SK-MEL-5 (cell line): ENCODE measurements around the gene DSG2. TPM values are rescaled to one million over a fixed set of nuclear protein-coding genes. Genes with fewer than 3 reads are reported as not detected.
"Not testable (repeated sequence)": the region's sequence is repeated elsewhere in the genome, so short reads cannot be mapped to it uniquely, and the experiment has no call there.

Experiments
- DNase-seq: peaks from one replicate; pipeline ENCODE4 v3.0.0-alpha.2; 2016; ENCODE audit warnings: low read depth, low spot score
- in situ Hi-C: cut with HindIII; loops from 2 replicates; pipeline ENCODE4 v1.10.0; 2016; ENCODE audit warnings: low sequenced_read_pairs, high pct_unique_total_duplicates, low pct_unique_long_range_greater_than_20kb
- total RNA-seq: library from RNA; depleted of rRNA; stranded (reverse); fragments of >200 nt; shearing (Covaris generic); gene quantifications from 2 replicates; pipeline ENCODE4 v1.2.3, GENCODE V29; 2014

Gene DSG2
- total RNA-seq, 1 experiment from 2014 or later, result 42.4 TPM

- DNase-seq, in situ Hi-C loops: not testable (repeated sequence)
Observed at GRCh38 chr18:31494705-31495244, 3.2 kb upstream of the DSG2 start.

DNA sequence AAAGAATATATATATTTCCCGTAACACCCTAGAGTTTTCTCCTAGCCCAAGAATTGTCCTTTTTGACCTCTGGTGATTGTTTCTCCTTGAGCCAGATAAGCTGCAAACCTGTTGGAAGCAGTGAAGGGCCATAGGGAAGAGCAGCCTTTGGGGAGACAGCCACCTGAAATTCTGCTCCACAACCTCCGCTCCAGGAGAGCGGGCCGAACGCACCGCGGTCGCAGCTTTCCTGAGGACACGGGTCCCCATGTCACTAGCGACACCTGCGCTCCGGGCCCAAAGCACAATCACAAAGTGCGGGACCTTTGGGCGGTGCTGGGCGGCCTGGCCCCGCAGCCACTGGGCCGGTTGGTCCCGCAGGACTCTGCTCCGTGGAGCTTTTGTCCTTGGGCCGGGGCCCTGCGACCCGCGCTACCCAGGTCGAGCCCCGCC is 557 bp upstream of the DSG2 start:
- DNase-seq, result no peak
- in situ Hi-C loops, result no loop called here

DNA sequence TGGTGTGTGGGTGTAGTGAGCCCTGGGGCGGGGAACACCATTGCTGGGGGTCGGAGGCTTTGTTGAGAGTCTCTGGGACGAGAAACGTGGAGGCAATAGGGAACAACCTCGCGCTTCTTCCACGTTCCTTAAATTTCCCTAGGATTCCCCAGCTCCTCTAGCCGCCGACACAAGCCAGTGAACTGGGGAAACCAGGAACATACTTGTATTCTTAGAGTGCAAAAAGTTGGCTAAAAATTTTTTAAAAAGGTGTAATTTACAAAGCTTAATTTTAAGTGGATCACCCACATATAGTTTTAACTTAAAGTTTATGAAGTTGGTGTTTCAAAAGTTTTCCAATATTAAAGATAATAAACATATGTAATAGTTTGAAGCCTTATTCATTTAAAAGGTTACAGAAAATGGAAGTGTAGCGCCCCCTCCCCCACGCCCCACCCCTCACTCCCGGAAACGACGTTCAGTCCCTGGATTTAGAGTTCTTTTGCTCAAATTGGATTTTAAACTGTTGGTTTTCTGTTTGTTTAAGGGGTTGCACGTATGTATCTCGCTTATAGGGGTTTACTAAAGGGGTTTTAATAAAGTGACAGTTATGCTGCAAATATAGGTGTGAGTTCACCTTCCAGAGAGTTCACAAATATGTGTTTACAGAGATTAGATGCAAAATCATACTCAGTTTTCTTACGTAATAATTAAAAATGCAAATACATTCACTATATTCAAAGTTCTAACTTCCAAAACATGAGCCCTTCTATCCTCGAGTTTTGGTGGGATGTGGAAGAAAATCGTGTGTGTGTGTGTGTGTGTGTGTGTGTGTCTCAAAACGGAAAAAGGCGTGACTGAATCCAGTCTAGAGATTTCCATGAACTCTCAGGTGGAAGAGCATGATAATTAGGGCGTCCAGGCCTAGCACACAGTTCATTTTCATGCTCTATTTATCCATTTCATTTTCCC is 872 bp downstream of the DSG2 start:
- peak; percentile 12 for DNase-seq
- in situ Hi-C loops, result no loop called here

DNA sequence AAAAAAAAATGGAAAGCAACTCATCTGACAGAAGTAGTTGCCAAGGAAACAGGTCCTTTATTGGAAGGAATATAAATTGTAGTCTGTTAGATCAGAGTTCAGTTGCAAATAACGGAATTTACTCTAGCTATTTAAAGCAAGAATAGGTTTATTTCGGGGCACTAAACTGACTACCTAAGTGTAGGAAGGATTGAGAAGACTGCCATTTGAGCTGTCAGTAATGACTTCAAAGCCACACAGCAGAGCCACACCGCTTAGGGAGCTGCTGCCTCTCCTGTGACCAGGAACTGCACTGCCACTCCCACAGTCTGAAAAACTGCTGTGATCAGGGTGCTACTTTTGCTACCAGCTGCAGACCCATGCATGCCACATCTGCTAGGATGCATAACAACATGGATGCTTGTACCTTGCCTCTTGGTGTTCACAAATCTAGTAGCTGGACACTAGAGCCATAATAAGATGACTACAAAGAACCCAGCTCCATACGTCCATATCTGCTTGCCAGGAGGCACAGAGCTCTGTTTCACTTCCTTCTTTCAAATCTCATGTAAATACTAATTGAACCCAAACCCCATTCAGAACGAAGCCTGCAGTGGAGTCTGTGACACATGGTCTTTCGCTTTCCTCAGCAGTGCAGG is 2.2 kb downstream of the DSG2 start:
- in situ Hi-C loops, result no loop called here

GRCh38 chr18:31503011-31503410 is 5.0 kb downstream of the DSG2 start:
- in situ Hi-C loops, result no loop called here
- DNase-seq, result no peak

More for the DNA sequence above, 2.2 kb downstream of the DSG2 start:
- no peak for DNase-seq

DNA sequence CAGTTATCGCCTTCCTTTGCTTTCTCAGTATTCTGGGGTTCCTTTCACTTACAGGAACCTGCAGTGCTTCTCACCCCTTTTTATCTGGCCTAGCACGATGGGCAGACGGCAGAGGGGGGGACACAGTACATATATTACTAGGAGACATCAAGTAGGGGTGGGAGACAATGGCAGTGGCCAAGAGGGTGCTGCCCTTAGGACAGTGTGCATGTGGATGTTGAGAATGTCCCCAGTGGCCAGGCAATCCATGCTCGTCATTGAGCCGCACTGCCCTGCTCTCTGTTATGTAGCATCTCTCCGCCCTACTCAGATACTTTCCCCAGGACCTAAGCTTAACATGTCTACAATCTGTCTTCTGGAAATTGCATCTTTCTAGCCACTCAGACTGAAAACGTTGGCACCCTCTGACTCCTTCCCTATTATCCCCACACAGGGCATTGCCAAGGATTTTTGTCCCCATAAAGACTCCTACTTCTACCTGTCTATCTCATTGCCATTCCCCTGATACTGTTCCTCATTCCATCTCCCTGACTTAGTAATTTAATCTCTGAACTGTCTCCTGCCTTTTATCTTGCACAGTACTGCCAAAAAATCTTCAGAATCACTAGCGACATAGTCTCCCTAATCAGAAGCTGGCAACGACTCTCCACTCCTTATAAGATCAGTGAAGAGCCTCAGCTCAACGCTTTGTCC is 6.6 kb downstream of the DSG2 start:
- in situ Hi-C loops, result no loop called here

GRCh38 chr18:31505156-31505555 is 7.2 kb downstream of the DSG2 start:
- in situ Hi-C loops, result no loop called here
- no peak for DNase-seq

More for the DNA sequence above, 6.6 kb downstream of the DSG2 start:
- DNase-seq, result no peak

- peak; percentile 71 for DNase-seq
- in situ Hi-C loops, result no loop called here
Observed at GRCh38 chr18:31506024-31506742, 8.2 kb downstream of the DSG2 start.

- DNase-seq, in situ Hi-C loops: not testable (repeated sequence)
Observed at GRCh38 chr18:31507124-31507523, 9.1 kb downstream of the DSG2 start.

GRCh38 chr18:31508781-31509180 is 10.8 kb downstream of the DSG2 start:
- no peak for DNase-seq
- in situ Hi-C loops, result no loop called here

DNA sequence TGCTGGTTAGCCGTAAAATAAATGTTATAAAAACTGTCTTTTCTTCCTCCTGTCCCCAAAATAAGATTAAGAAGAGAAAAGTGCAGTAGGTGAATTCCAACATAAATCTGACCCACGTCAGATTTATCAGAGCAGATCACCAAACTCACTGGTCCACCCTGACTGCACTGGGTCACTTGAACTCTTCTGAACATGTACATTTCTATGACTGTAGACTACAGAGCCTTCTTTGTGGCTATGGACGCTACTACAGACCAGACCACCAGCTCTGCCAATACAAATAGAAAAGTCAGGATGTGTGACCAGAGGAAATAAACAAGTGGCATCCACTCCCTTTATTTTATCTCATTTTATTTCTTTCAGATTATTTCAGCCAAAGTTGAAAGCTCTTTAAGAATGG is 11.6 kb downstream of the DSG2 start:
- in situ Hi-C loops, result no loop called here

GRCh38 chr18:31510319-31510718 is 12.3 kb downstream of the DSG2 start:
- DNase-seq, result peak; percentile 84
- in situ Hi-C loops, result no loop called here

More for the DNA sequence above, 11.6 kb downstream of the DSG2 start:
- peak; percentile 49 for DNase-seq

DNA sequence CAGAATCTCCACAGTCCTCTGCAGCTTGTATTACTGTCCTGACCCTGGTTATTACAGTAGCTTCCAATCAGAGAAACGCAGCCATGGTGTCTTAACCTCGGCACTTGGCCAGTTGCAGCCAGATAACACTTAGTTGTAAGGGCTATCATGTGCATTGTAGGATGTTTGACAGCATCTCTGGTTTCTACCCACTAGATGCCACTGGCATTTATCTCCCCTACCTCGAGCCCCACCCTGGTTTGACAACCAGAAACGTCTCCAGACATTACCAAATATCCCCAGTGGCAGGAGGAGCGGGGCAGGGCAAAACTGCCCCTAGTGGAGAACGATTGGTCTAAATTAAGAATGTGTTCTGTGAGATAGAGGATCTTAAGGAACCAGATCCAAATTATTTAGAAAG is 13.1 kb downstream of the DSG2 start:
- DNase-seq, result peak; percentile 56
- in situ Hi-C loops, result no loop called here

DNA sequence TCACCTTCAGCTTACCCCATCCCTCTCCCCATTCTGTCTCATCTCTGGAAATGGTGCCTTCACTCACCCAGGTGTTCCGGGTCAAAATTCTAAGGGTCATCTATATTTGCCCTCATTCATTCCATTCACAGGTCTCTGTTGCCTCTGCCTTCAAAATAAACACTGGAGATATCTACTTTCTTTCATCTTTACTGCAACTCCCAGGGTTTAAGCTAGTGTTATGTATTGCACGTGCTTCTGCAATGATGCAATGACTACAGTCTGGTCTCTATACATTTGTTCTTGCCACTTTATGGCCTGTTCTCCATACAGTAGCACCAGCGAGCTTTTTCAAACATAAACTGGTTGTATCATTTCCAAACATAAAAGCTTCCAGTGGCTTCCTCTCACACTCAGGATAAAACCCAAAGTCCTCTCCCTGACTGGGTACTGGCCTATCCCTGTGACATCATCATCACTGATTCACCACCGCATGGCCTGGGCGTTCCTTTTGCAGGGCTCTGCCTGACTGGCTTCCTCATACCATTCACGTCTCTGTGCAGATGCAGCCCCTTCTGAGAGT is 14.3 kb downstream of the DSG2 start:
- peak; percentile 76 for DNase-seq
- in situ Hi-C loops, result no loop called here

- DNase-seq, result peak; percentile 68
- in situ Hi-C loops, result no loop called here
Observed at GRCh38 chr18:31513189-31513935, 15.4 kb downstream of the DSG2 start.

DNA sequence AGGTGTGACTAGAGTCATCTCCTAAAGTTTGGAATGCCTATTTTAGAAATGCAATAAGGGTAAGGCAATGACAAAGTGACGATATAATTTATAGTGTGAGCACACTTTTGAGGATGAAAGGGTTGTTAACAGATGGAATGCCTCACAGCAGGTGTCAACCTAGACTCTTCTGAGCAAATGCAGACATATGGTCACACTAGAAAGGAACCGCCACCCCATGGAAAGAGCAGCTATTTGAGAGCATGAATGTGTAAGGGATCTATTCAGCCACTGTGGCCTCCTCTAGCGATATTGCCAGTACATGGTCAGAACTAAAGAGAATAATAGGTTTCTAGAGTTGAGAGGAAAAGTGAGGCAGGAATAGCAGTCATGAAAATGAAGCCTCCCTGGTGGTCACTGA is 18.5 kb downstream of the DSG2 start:
- no peak for DNase-seq
- in situ Hi-C loops, result no loop called here
